ENCODE data around the gene SPANXN5.
"Not testable (repeated sequence)": the region's sequence is repeated elsewhere in the genome, so short reads cannot be mapped to it uniquely, and the experiment has no call there.

The SPANXN5 gene

GRCh38 chrX:52797327-52797726 is at the start of gene SPANXN5:
Gene SPANXN5, minus strand, starts transcription at chrX:52797427. Its CDS starts 79 bp downstream, at chrX:52797348.
- DNase-seq: not testable (repeated sequence)

DNA sequence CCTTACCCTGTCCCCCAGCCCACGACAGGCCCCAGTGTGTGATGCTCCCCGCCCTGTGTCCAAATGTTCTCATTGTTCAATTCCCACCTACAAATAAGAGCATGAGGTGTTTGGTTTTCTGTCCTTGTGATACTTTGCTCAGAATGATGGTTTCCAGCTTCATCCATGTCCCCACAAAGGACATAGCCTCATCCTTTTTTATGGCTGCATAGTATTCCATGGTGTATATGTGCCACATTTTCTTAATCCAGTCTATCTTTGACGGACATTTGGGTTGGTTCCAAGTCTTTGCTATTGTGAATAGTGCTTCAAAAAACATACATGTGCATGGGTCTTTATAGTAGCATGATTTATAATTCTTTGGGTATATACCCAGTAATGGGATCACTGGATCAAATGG is 46.4 kb upstream of the SPANXN5 start:
- DNase-seq: not testable (repeated sequence)

GRCh38 chrX:52839137-52839536 is 41.9 kb upstream of the SPANXN5 start:
- no peak for DNase-seq

DNA sequence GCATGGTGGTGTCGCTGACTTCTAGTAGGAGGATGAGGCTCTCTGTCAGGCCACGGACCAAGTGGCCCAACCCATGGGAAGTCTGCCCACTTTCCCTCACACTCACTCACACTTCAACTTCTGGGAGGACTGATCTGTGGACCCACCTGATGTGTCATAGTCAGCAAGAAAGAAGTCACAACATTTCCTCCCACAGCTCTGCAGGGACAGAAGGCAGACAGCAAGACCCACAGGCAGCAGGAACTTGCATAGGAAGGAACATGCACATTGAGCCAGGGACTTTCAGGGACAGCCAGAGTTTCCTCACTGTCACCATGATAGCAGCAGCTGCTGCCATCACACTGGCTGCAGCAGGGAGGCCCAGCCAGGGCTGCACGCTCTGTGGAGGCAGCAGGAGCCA is 33.3 kb upstream of the SPANXN5 start:
- DNase-seq: no peak

- DNase-seq: no peak
These were observed 27.4 kb upstream of the SPANXN5 start for GRCh38 chrX:52824608-52825007.

DNA sequence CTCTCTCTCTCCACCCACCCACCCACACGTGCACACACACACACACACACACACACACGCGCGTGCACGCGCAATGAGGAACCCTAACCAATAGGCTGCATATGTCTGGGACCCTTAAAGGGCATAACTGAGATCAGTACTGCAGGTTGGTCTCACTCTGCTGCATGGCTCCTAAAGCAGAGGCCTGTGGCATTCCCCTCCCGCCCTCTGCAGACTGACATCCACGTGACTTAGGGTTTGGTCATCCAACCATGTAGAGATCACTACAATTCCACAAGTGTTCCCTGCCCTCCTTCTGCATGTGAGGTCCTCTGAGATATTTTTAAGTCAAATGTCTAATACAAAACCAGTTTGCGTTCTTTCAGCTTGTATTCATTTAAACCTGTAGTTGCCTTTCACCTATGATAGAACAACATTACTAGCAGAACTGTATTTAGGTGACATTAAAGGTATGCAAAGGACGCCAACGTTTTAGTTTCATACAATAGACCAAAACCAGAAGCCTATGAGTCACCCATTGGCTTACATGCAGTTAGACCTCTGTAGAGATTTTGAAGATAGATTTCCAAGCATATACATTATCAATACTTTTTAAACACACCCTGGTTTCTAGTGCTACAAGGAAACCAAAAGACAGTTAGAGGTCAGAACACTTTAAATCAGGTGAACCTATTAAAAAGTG is 24.0 kb upstream of the SPANXN5 start:
- no peak for DNase-seq

DNA sequence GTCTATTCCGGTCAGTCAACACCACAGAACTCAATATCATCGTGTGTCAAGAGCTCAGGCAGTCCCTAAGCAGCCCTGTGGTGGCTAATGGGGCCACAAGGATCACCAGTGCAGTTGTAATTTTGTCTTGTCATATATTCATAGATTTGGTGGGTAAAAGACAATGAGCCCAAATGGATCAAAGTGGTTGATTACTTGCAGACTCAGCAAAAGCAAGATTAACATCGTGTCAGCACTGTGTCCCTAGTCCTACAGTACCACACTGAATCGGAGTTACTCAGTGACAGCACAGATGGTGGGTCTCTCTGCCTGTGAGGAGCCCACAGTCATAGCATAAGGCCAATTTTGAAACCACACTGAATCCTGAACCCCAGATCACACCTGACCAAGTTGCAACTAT is 22.6 kb upstream of the SPANXN5 start:
- no peak for DNase-seq

DNA sequence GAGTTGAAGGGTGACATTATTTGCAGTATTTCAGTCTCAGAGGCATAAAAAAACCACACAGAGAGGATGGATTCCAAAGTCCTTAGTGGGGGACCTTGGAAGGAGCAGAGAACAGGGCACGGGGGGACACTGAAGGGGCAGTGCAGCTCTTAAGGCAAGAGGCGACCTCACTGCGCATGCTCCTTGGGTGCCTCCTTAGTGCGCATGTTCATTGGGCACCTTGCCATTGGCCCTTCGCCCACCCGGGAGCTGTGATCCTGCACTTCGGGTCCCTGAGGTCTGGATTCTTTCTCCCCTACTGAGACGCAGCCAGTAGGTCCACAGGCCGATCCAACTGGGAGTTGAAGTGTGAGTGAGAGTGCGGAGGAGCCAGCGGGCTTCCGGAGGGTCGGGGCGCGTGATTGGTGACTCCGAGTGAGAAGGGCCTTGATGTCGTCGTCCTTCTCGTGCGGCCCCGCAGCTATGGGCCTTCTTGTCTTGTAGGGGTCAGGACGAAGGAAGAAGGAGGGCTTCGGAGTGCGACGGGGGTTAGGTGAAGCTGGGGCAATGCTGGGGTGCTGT is 13.9 kb upstream of the SPANXN5 start, which contains the start of gene XAGE5:
Gene XAGE5 (plus strand): TSS at position 223 of the 561 bp plus-strand sequence. CDS start 1,280 bp downstream, outside the sequence.
- no peak for DNase-seq

DNA sequence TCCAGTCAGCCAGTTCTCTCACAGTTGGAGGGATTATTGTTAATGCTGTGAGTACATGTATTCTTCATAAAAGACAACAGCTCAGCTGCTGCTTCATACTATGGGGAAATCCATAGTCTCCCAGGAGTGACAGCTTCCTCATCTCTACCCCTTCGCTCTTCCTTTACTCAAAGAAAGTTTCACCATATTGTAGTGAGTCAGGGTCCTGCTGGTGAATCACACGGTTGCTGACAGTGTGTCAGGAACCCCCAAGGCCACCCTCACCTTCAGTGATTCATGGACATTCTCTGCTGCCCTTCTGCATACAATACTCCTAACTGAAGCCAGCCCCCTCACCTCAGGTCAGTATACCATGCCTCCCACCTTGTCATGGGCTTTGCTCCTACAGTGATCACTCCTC is 7.6 kb upstream of the SPANXN5 start:
- DNase-seq: not testable (repeated sequence)

DNA sequence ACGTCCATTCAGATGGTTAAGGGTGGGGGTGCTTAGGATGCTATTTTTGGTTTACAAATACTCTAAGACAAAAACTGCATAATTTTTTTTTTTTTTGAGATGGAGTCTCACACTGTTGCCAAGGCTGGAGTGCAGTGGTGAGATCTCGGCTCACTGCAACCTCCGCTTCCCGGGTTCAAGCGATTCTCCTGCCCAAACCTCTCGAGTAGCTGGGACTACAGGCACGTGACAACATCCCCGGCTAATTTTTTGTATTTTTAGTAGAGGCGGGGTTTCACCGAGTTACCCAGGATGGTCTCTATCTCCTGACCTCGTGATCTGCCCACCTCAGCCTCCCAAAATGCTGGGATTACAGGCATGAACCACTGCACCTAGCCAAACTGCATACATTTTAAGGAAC is 23.7 kb downstream of the SPANXN5 start:
- DNase-seq: not testable (repeated sequence)

GRCh38 chrX:52765983-52766382 is 31.2 kb downstream of the SPANXN5 start:
- not testable (repeated sequence) for DNase-seq

DNA sequence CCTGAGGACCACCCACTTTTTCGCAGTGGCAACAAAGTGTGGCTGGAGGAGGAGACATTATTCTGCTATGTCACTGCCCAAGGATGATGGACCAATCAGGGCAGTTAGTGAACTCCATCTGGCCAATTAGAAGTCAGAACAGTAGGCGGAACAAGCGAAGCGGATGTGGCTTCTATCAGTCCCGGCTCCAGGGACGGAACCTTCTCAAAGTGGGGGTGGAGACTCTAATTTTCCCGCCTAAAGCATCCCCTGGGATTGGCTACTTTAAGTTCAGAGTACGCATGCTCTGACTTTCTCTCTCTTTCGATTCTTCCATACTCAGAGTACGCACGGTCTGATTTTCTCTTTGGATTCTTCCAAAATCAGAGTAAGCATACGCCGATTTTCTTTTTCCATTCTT is 46.3 kb downstream of the SPANXN5 start, which contains the start of gene SSX2B:
Gene SSX2B (plus strand): TSS at position 301 of the 400 bp plus-strand sequence. CDS start 1,429 bp downstream, outside the sequence.
- DNase-seq: not testable (repeated sequence)
